ENCODE measurements around the gene LCN12.

GRCh38 chr9:136921718-136922117 lies 30.4 kb upstream of the LCN12 start:
- TF ChIP-seq CTCF (conservative IDR thresholded peaks at IDR 0.05; ENCODE audit: low read depth, low read length) (no peak), EZH2 (IDR thresholded peaks at IDR 0.05; ENCODE audit: borderline replicate concordance, low read depth, low read length, poor library complexity, severe bottlenecking) (no peak)

Data from A673 (cell line).